ENCODE data around the gene ADPRHL1. TPM values are rescaled to one million over a fixed set of nuclear protein-coding genes. Genes with fewer than 3 reads are reported as not detected.
"Not testable (repeated sequence)": the region's sequence is repeated elsewhere in the genome, so short reads cannot be mapped to it uniquely, and the experiment has no call there.

ADPRHL1 gene
- total RNA-seq, 6 experiments from 2014 or later = 1.0 to 2.0 (median 1.5) TPM

GRCh38 chr13:113390874-113391497, 62.3 kb downstream of the ADPRHL1 start:
- Mint-ChIP-seq H3K27ac (no peak overlapping the region), H3K4me3 (peak overlapping the region; percentile 36; the same call in 1 of the 2 replicates), H3K36me3 (ENCODE audit: low read depth) (no peaks in the 10 kb centered on the region), H3K9me3 (peaks cover 4% of the 10 kb centered on the region; the same call in 1 of the 2 replicates), H3K4me1 (ENCODE audit: low read depth) (peaks cover 21% of the 10 kb centered on the region), H3K27me3 (ENCODE audit: insufficient read depth) (peaks cover 13% of the 10 kb centered on the region)
- DNase-seq = peak; percentile 14
- 0 out of 2 replicates have a peak, but pooled peaks have one; percentile 19 for TF ChIP-seq CTCF (IDR thresholded peaks at IDR 0.05)

DNA sequence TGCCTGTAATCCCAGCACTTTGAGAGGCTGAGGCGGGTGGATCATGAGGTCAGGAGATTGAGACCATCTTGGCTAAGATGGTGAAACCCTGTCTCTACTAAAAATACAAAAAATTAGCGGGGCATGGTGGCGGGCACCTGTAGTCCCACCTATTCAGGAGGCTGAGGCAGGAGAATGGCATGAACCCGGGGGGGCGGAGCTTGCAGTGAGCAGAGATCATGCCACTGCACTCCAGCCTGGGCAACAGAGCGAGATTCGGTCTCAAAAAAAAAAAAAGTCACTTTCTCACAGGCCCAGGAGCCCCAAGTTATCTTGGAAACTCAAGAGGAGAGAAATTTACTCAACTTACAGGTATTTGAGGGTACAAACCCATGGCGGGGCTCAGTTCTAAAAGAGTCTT, 63.7 kb downstream of the ADPRHL1 start:
- not testable (repeated sequence) for H3K27ac Mint-ChIP-seq; H3K36me3 Mint-ChIP-seq (ENCODE audit: low read depth); DNase-seq; H3K4me3 Mint-ChIP-seq; H3K9me3 Mint-ChIP-seq
- Mint-ChIP-seq H3K27me3 (ENCODE audit: insufficient read depth) (peaks cover 22% of the 10 kb centered on the region), H3K4me1 (ENCODE audit: low read depth) (peaks cover 21% of the 10 kb centered on the region)

DNA sequence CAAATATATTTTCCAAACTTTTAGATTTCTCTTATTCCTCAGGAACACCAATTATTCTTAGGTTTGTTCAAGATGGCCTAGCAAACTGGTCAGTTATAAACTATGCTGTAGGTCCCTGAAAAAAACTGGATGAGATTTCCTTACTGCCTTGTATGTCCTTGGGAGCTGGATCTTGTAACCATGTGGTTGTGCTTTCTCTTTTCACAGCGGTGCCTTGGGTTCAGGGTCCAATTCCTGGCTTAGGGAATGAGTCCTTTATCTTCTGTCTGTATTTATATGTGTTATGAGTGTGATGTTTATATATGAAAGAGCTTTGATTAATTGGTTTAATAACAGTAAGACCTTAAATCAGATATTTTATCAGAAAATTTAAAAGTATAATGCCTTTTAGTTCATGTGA, 65.9 kb downstream of the ADPRHL1 start:
- Mint-ChIP-seq H3K36me3 (ENCODE audit: low read depth) (peaks cover 21% of the 10 kb centered on the region; the same call in 1 of the 2 replicates), H3K9me3 (peaks cover 25% of the 10 kb centered on the region), H3K27me3 (ENCODE audit: insufficient read depth) (peaks cover 43% of the 10 kb centered on the region), H3K4me3 (no peak overlapping the region), H3K27ac (no peak overlapping the region), H3K4me1 (ENCODE audit: low read depth) (peaks cover 15% of the 10 kb centered on the region)
- TF ChIP-seq CTCF (IDR thresholded peaks at IDR 0.05) = no peak
- DNase-seq = no peak

- no peak for DNase-seq
- peaks cover 23% of the 10 kb centered on the region; the same call in 1 of the 2 replicates for H3K36me3 Mint-ChIP-seq (ENCODE audit: low read depth)
- H3K4me3 Mint-ChIP-seq = no peak overlapping the region
- no peak for TF ChIP-seq CTCF (IDR thresholded peaks at IDR 0.05)
- peaks cover 23% of the 10 kb centered on the region for H3K9me3 Mint-ChIP-seq
- peaks cover 60% of the 10 kb centered on the region for H3K27me3 Mint-ChIP-seq (ENCODE audit: insufficient read depth)
- no peak overlapping the region for H3K27ac Mint-ChIP-seq
- no peaks in the 10 kb centered on the region for H3K4me1 Mint-ChIP-seq (ENCODE audit: low read depth)
Measured at GRCh38 chr13:113383089-113383488, 70.2 kb downstream of the ADPRHL1 start.

DNA sequence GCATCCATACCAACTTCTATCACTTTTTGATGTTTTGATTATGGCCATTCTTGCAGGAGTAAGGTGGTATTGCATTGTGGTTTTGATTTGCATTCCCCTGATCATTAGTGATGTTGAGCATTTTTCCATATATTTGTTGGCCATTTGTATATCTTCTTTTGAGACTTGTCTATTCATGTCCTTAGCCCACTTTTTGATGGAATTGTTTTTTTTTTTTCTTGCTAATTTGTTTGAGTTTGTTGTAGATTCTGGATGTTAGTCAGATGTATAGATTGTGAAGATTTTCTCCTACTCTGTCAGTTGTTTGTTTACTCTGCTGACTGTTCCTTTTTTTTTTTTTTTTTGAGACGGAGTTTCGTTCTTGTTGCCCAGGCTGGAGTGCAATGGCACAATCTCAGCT, 70.7 kb downstream of the ADPRHL1 start:
- Mint-ChIP-seq H3K27me3 (ENCODE audit: insufficient read depth) (peaks cover 62% of the 10 kb centered on the region), H3K9me3 (peaks cover 23% of the 10 kb centered on the region), H3K36me3 (ENCODE audit: low read depth) (peaks cover 23% of the 10 kb centered on the region; the same call in 1 of the 2 replicates)
- not testable (repeated sequence) for H3K4me3 Mint-ChIP-seq; H3K27ac Mint-ChIP-seq; H3K4me1 Mint-ChIP-seq (ENCODE audit: low read depth); DNase-seq

- Mint-ChIP-seq H3K4me1 (ENCODE audit: low read depth) (no peaks in the 10 kb centered on the region), H3K27ac (no peak overlapping the region), H3K4me3 (no peak overlapping the region), H3K36me3 (ENCODE audit: low read depth) (peaks cover 14% of the 10 kb centered on the region; the same call in 1 of the 2 replicates), H3K27me3 (ENCODE audit: insufficient read depth) (peaks cover 42% of the 10 kb centered on the region), H3K9me3 (peaks cover 14% of the 10 kb centered on the region)
- TF ChIP-seq CTCF (IDR thresholded peaks at IDR 0.05) = no peak
- DNase-seq = no peak
Measured at GRCh38 chr13:113378825-113379224, 74.5 kb downstream of the ADPRHL1 start.

Measured in HFFc6 (cell line).